ENCODE data around the gene CAMK2A. TPM values are rescaled to one million over a fixed set of nuclear protein-coding genes. Genes with fewer than 3 reads are reported as not detected.

The CAMK2A gene
- total and polyA plus RNA-seq, 2 donors (not counting 3 experiments of a cell fraction or from before 2014, with no cell fraction given), result not detected

GRCh38 chr5:150175076-150175475, 114.5 kb downstream of the CAMK2A start:
- DNase-seq (ENCODE audit: low read depth, low spot score), result no peak
- Histone ChIP-seq H3K27ac (ENCODE audit: insufficient read depth, low read depth, low read length) (no peak overlapping the region), H3K4me1 (ENCODE audit: control insufficient read depth, extremely low read depth, insufficient read depth, low read length) (no peaks in the 10 kb centered on the region), H3K9me1 (replicated peaks; ENCODE audit: control insufficient read depth, extremely low read depth, insufficient read depth, low read length) (no peaks in the 10 kb centered on the region), H4K20me1 (replicated peaks; ENCODE audit: control insufficient read depth, extremely low read depth, insufficient read depth, low read length) (no peaks in the 10 kb centered on the region), H3K4me2 (ENCODE audit: insufficient read depth, low read length) (no peak overlapping the region), H3K27me3 (ENCODE audit: control insufficient read depth in 2 of 2, insufficient read depth in 2 of 2, low read length in 2 of 2) (peaks cover 9 to 13% of the 10 kb centered on the region in 2 experiments), H3K36me3 (ENCODE audit: control insufficient read depth in 2 of 2, extremely low read depth in 1 of 2, insufficient read depth in 2 of 2, low read length in 2 of 2) (no peaks in the 10 kb centered on the region), H3K9ac (replicated peaks; ENCODE audit: extremely low read depth, insufficient read depth, low read length) (no peak overlapping the region), H3K9me3 (replicated peaks; ENCODE audit: control insufficient read depth, insufficient read depth, low read length) (no peaks in the 10 kb centered on the region), H3K4me3 (replicated peaks in 1 of 3; ENCODE audit: insufficient read depth in 1 of 3, low read depth in 1 of 3, low read length in 3 of 3) (no peak overlapping the region), H3K79me2 (ENCODE audit: control insufficient read depth, insufficient read depth, low read length) (no peaks in the 10 kb centered on the region), H2AFZ (ENCODE audit: low read depth, low read length) (no peak overlapping the region)
- TF ChIP-seq MAX (IDR thresholded peaks at IDR 0.05; ENCODE audit: insufficient read depth, insufficient read length), result no peak
- TF ChIP-seq GATA2 (IDR thresholded peaks at IDR 0.05; ENCODE audit: insufficient read depth, insufficient read length, low read depth, low read length), result no peak
- no peak for TF ChIP-seq CTCF (IDR thresholded peaks at IDR 0.05; ENCODE audit: extremely low read depth in 1 of 2, insufficient read depth in 1 of 2, low read depth in 1 of 2, low read length in 2 of 2)
- no peak for TF ChIP-seq POLR2AphosphoS5 (IDR thresholded peaks at IDR 0.05; ENCODE audit: insufficient read depth, low read depth, low read length)
- no peak for TF ChIP-seq MYC (IDR thresholded peaks at IDR 0.05; ENCODE audit: low read depth, low read length)
- no peak for TF ChIP-seq JUN (IDR thresholded peaks at IDR 0.05; ENCODE audit: borderline replicate concordance, insufficient read depth, insufficient read length, low read depth)
- TF ChIP-seq FOS (IDR thresholded peaks at IDR 0.05; ENCODE audit: borderline replicate concordance, insufficient read depth, low read length), result no peak
- TF ChIP-seq POLR2A (IDR thresholded peaks at IDR 0.05; ENCODE audit: low read depth, low read length), result no peak
- no peak for TF ChIP-seq EZH2 (IDR thresholded peaks at IDR 0.05; ENCODE audit: borderline replicate concordance, low read depth, low read length, severe bottlenecking)
- intact Hi-C loops (cut with micrococcal nuclease) (loop anchor here (1.0 to 2.0 kb wide), 3 partner anchors 14 to 174 kb away; partner anchors contain the start of genes HMGXB3 and TIGD6), dilution Hi-C loops (cut with MboI; ENCODE audit: extremely low pct_ligation_motif_present, low sequenced_read_pairs) (no loop called here)
- no peak for FAIRE-seq
- no TSS peak for BruUV-seq (replicated peaks)
- CTCF ChIA-PET, result interaction anchor here (0.7 to 2.9 kb wide), 17 partner anchors 11 to 341 kb away, joined by 3 to 27 read pairs (median 5); partner anchors contain the start of gene PDGFRB
- POLR2A ChIA-PET, result no interaction called here

Measured in endothelial cell of umbilical vein (primary cell).